ENCODE measurements around the gene COL2A1.

Gene COL2A1

DNA sequence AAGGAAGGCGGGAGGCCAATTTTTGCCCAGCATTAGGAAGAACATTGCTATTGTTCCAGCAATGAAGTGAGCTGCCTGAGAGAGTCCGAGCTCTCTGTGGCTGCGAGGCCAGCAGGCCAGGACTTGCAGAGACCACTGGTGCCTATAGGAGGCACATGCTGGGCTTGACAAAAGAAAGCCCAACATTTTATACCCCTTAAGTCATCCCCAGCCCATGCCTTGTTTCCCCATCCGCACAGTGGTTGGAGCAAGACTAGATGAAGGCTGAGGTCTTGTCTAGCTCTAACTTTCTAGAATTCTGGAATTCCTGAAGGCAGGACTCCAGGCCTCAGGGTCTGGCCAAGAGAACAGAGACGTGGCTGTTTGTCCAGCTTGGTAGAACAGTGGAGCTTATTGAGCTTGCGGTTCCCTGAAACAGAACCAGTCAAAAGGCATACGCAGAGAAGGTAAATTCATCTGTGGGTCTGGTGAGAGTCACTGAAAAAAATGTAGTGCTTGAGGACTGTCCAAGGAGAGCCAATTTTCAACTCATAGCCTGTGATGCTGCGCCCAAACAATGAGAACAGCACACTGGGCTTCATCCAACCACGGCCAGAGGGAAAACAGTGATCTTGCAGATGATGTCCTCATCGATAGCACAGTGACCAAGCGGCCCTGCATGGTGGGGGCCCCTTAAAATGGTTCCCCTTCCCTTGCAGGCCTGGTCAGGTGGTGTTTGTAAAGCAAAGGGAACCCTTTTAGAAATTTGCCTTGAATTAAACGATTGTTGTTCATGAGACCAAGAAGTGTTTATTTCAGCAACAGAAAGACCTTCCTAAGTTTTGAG lies 27.1 kb upstream of the COL2A1 start:
- DNase-seq (ENCODE audit: low read depth): no peak
- H3K4me3 ChIP-seq (ENCODE audit: low read depth, low read length): no peak overlapping the region

DNA sequence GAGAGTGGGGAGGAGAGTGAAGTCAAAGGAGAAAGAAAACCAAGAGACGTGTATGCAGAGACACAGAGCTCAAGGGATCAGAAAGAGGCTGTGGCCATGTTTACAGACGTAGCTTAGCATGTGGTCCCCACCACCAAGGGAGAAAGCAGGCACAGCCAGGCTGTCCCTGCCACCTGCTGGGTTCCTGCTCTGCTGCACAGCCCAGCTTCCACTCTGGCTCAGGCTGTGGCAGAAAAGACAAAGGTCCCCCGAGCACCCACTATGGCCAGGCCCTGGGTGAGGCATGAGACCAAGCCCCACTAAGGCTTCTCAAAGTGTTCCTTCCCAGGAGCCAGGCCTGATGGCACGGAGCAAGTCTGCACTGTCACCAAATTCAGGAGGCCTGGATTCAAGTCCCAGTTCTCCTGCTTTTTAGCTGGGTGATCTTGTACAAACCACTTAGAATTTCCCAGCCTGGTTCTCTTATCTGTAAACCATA lies 25.9 kb upstream of the COL2A1 start:
- H3K4me3 ChIP-seq (ENCODE audit: low read depth, low read length): no peak overlapping the region
- DNase-seq (ENCODE audit: low read depth): no peak

DNA sequence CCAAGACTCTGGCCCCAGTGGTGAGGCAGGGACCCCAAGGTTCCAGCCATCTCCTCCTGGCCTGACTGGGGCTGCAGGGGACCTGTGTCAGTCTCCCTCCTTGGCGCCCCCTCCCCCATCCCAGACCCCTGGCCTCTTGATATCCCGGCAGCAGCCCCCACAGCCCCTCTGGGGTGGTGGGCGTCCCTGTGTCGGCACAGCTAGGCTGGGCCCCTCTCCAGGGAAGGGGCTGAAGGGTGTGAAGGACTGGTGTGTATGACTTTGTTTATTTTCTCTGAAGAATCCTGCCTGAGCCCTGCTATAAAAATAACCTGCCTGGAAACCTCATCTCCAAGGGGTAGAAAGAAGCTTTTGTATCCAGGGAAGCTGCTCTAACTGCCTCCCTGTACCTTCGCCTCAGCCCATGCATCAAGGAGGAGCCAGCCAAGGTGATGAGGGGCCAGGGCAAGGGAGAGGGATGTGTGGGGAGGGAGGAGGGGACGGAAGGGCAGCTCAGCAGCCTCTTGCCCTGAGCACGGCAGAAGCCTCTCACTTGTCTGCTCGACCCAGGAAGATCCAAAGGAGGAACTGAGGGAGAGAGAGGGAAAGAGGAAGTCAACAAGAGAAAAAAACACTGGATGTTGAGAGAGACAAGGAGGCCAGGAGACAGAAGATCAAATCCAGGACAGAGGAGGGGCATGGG lies 25.4 kb upstream of the COL2A1 start:
- H3K4me3 ChIP-seq (ENCODE audit: low read depth, low read length): no peak overlapping the region
- DNase-seq (ENCODE audit: low read depth): no peak

DNA sequence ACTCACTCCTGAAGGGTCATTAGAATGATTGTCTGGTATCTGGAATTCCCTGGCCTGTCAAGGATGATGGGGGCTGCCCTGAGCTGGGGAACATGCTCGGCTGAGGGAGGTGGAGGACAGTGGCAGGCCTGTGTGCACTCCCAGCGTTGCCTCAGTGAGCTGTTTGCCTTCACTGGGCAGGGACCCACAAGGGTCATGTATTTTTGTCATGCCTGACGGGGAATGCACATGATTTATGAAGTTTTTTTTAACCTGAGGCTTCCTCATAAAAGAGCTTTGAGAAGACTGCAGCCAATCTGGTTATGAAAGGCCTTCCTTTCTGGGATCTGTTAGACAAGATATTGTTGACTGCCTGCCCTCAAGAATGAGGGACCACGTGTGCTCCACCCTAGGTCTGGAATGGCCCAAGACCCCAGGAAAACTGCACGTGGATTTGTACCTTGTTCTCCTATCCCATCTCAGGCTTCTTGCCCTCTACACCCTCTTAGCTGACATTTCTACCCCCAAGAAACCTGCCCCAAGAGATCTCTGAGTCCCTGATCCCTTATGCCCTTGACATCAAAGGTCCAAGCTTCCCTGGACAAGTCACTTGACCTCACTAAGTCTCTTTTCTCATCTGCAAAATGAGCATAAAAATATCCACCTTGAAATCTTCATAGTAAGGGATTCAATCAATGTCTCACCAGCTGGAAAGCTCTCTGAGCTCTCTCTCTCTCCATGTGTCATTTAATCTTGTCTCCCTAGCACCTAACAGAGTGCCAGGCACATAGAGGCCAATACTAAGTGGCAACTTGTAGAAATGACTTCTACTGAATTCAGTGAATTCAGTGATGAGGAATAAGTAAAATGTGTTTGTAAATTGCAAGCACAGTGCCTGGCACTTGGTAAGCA lies 24.5 kb upstream of the COL2A1 start:
- no peak for DNase-seq (ENCODE audit: low read depth)

GRCh38 chr12:48027183-48028002 lies 23.1 kb upstream of the COL2A1 start:
- DNase-seq (ENCODE audit: low read depth): no peak
- H3K4me3 ChIP-seq (ENCODE audit: low read depth, low read length): no peak overlapping the region

More for the DNA sequence above, 24.5 kb upstream of the COL2A1 start:
- no peak overlapping the region for H3K4me3 ChIP-seq (ENCODE audit: low read depth, low read length)

- no peak overlapping the region for H3K4me3 ChIP-seq (ENCODE audit: low read depth, low read length)
- DNase-seq (ENCODE audit: low read depth): no peak
These were observed 22.0 kb upstream of the COL2A1 start for GRCh38 chr12:48026060-48026827.

- no peak overlapping the region for H3K4me3 ChIP-seq (ENCODE audit: low read depth, low read length)
- no peak for DNase-seq (ENCODE audit: low read depth)
These were observed 21.0 kb upstream of the COL2A1 start for GRCh38 chr12:48025281-48025680.

DNA sequence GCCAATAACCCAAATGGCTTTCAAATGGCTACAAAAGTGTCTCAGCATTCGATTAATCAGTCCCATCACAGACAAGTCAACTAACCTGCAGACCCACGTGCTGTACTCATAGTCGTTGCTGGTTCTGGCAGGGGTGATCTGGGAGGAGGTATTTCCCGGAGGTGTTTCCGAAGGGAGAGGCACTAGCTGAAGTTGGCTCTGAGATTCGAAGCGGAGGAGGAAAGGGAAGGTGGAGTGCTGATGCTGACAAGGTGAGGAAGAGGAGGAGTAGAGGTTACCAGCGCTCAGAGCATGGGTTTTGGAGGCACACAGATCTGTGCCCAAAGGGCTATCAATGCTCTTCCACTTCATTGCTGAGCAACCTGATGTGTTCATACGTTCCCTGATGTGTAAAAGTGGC lies 20.5 kb upstream of the COL2A1 start:
- no peak overlapping the region for H3K4me3 ChIP-seq (ENCODE audit: low read depth, low read length)
- no peak for DNase-seq (ENCODE audit: low read depth)

DNA sequence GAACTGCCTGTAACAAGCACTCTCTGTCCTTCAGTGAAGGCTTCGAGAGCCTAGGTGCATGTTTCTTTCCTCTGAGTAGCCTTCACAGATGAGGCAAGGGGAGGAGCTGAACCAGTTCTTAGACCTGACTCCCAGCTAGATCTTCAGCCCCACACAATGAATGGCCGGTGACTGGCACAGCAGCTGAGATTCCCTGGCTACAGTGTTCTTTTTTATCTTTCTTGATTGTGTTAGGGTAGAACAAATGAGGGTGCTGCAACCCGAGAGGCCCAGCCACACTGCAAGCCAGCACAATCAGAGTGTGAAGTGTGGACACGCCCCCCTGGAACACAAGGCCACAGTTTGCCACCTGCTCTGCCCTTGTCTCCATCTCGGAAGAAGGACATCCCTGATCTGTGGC lies 19.1 kb upstream of the COL2A1 start:
- no peak overlapping the region for H3K4me3 ChIP-seq (ENCODE audit: low read depth, low read length)
- no peak for DNase-seq (ENCODE audit: low read depth)

- no peak for DNase-seq (ENCODE audit: low read depth)
- no peak overlapping the region for H3K4me3 ChIP-seq (ENCODE audit: low read depth, low read length)
These were observed 18.6 kb upstream of the COL2A1 start for GRCh38 chr12:48022676-48023385.

GRCh38 chr12:48022180-48022521 lies 17.9 kb upstream of the COL2A1 start:
- DNase-seq (ENCODE audit: low read depth): no peak
- no peak overlapping the region for H3K4me3 ChIP-seq (ENCODE audit: low read depth, low read length)

GRCh38 chr12:48021485-48022179 lies 17.4 kb upstream of the COL2A1 start:
- H3K4me3 ChIP-seq (ENCODE audit: low read depth, low read length): no peak overlapping the region
- no peak for DNase-seq (ENCODE audit: low read depth)

GRCh38 chr12:48019639-48020265 lies 15.5 kb upstream of the COL2A1 start:
- DNase-seq (ENCODE audit: low read depth): no peak
- H3K4me3 ChIP-seq (ENCODE audit: low read depth, low read length): no peak overlapping the region

GRCh38 chr12:48018618-48018995 lies 14.3 kb upstream of the COL2A1 start:
- DNase-seq (ENCODE audit: low read depth): no peak

DNA sequence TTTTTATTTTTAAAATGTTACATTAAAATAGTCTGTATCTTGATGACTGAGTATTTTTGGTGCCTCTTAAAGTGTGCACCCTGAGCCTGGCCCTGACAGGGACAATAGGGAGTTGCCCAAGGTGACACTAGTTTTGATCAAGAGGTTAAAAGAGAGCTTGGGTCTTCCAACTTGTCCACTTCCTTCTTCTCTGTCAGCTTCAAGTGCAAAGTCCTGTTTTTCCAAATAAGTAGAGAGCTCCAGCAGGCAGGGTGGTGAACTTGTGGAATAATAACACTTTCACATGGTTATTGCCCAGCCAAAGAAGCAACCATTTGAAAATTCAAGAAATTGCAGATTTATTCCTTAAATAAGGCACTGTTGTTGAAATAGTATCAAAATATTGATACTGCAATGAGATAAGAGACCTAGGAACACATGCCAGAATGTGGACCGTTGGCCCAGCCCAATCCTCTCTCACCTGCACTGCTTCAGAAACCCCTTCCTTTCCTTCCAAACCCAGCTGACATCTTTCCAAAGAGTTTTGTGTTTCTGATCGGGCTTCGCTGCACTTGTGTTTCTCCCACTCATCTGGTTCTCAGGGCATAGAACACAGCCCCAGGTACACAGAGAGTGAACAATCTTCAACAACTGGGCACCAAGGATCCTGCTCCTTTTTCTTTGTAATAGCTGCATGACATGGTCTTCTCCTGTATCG lies 13.8 kb upstream of the COL2A1 start:
- no peak for DNase-seq (ENCODE audit: low read depth)
- H3K4me3 ChIP-seq (ENCODE audit: low read depth, low read length): no peak overlapping the region

More at GRCh38 chr12:48018618-48018995, 14.3 kb upstream of the COL2A1 start:
- H3K4me3 ChIP-seq (ENCODE audit: low read depth, low read length): no peak overlapping the region

- no peak overlapping the region for H3K4me3 ChIP-seq (ENCODE audit: low read depth, low read length)
- no peak for DNase-seq (ENCODE audit: low read depth)
These were observed 13.2 kb upstream of the COL2A1 start for GRCh38 chr12:48017496-48017895.

Measured in skeletal muscle cell (primary cell).